Tibial nerve (tissue), 3 donors: Measurements from ENCODE around the gene HSH2D.

ENCODE experiments used
- POLR2A ChIP-seq, 2 donors: fragments of 450-650 bp; IDR thresholded peaks; one replicate each; pipeline ENCODE4 v1.6.1; 2017; ENCODE audit warnings: antibody characterized with exemption in 2 of 2, mild to moderate bottlenecking in 2 of 2, moderate library complexity in 2 of 2
- TF ChIP-seq, protein P1 (sequence below), 5 experiments: fragments of 200-600 bp in 3 of 5; fragments of 450-650 bp in 2 of 5; sonication (generic) in 3 of 5; IDR thresholded peaks; one replicate each; pipeline ENCODE4 v1.5.1; 2016 to 2019; ENCODE audit warnings: antibody characterized with exemption in 5 of 5, mild to moderate bottlenecking in 3 of 5, moderate library complexity in 2 of 5

DNA sequence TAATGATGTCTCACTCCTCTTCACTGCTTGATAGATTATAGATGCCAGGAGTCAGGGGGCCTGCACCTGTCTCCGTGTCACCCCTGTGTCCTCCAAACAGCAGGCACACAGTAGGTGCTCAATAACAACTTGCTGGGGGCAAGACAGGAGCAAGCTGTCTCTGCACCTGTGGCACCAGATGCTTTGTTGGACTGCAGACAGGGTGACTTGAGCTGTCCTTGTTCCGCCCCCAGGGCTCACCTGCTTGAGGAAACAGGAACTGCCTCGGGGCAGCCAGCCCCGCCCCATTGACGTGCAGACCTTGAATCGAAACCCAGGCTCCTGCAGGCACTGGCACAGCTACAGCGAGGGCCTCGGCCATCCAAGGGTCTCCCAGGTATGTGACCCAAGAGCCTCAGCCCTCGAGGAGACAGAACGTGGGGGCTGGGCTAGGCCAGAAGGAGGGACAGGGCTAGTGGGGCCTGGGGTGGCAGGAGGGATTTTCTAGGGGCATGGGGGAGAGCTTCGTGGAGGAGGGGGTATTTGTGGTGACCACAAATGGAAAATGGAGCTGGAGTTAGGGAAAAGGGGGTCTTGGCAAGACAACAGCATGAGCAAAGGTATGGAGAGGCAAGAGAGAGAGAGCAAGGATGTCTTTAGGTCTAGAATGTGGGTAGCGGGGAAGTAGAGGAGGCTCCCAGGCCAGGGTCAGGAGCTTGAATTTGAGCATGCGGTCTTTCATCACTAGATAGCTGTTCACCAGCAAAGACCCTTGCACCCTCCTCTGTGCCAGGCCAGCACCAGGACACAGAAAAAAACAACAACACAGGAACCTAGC is at the start of gene HSH2D:
- TF ChIP-seq, protein P1, sequence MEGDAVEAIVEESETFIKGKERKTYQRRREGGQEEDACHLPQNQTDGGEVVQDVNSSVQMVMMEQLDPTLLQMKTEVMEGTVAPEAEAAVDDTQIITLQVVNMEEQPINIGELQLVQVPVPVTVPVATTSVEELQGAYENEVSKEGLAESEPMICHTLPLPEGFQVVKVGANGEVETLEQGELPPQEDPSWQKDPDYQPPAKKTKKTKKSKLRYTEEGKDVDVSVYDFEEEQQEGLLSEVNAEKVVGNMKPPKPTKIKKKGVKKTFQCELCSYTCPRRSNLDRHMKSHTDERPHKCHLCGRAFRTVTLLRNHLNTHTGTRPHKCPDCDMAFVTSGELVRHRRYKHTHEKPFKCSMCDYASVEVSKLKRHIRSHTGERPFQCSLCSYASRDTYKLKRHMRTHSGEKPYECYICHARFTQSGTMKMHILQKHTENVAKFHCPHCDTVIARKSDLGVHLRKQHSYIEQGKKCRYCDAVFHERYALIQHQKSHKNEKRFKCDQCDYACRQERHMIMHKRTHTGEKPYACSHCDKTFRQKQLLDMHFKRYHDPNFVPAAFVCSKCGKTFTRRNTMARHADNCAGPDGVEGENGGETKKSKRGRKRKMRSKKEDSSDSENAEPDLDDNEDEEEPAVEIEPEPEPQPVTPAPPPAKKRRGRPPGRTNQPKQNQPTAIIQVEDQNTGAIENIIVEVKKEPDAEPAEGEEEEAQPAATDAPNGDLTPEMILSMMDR (IDR thresholded peaks at IDR 0.05), result no peak
- no peak for TF ChIP-seq POLR2A (IDR thresholded peaks at IDR 0.05)
